ENCODE data around the gene HCRTR1.

HCRTR1 gene

GRCh38 chr1:31648190-31648589, 30.7 kb downstream of the HCRTR1 start:
- Histone ChIP-seq H3K4me3 (ENCODE audit: low read depth in 1 of 2, low read length in 2 of 2) (no peak overlapping the region), H3K9me3 (ENCODE audit: control insufficient read depth in 1 of 2, low read length in 2 of 2) (no peaks in the 10 kb centered on the region), H3K27me3 (ENCODE audit: low read depth, low read length) (no peaks in the 10 kb centered on the region), H3K36me3 (ENCODE audit: control insufficient read depth in 1 of 2, insufficient read depth in 2 of 2, low read length in 2 of 2) (peaks cover 0 to 4% of the 10 kb centered on the region in 2 donors), H3K27ac (ENCODE audit: low read length) (no peak overlapping the region), H3K4me1 (ENCODE audit: control insufficient read depth in 1 of 2, insufficient read depth in 2 of 2, low read length in 2 of 2) (peaks cover 8 to 29% of the 10 kb centered on the region in 2 donors)

- H3K9me3 ChIP-seq (ENCODE audit: control insufficient read depth in 1 of 2, low read length in 2 of 2): no peaks in the 10 kb centered on the region
- peaks cover 3 to 11% of the 10 kb centered on the region in 2 donors for H3K36me3 ChIP-seq (ENCODE audit: control insufficient read depth in 1 of 2, insufficient read depth in 2 of 2, low read length in 2 of 2)
- H3K27me3 ChIP-seq (ENCODE audit: low read depth, low read length): no peaks in the 10 kb centered on the region
- H3K27ac ChIP-seq (ENCODE audit: low read length): no peak overlapping the region
- H3K4me1 ChIP-seq (ENCODE audit: control insufficient read depth in 1 of 2, insufficient read depth in 2 of 2, low read length in 2 of 2): peaks cover 2 to 23% of the 10 kb centered on the region in 2 donors
- no peak overlapping the region for H3K4me3 ChIP-seq (ENCODE audit: low read depth in 1 of 2, low read length in 2 of 2)
Observed at GRCh38 chr1:31648641-31649357, 31.3 kb downstream of the HCRTR1 start.

DNA sequence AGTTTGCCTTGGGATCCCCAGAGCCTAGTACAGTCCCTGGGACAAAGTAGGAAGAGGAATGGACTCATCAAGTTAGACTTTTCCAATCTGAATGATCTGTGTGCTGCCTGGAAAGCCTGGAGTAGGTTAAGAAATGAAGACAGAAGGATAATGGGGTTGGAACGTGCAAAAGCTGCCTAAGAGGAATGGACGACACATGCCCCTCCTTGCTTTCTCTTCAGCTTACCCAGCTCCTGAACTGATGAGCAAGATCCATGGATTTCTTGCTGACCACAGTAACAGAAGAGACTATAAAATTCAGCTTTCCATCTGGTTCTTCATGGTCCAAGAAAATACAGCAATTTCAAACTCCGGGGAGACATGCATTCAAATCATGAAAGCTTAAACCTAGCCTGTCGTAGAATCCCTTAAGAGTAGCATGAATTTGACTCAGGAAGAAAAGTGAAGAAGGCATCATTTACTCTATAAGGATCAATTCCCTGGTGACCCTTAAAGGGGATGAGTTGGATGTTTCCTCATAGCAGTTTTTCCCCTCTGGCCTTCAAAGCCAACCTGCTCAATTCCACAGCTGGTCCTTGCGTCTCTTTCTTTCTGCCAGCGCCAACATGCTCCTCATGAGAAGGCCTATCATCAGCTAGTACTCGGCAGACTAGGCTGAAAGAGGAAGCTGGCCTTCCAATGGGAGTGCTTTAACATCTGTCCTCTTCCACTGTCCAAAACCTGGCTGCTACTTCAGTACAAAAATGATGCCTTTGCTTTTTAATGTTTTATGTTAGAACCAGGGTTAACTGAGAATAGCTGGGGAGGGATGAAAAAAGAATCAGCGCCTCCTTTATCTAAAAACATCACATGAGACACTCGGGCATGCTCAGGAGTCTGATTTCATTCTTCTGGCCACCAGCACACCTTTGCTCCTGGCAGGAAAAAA, 32.9 kb downstream of the HCRTR1 start:
- no peak overlapping the region for H3K27ac ChIP-seq (ENCODE audit: low read length)

DNA sequence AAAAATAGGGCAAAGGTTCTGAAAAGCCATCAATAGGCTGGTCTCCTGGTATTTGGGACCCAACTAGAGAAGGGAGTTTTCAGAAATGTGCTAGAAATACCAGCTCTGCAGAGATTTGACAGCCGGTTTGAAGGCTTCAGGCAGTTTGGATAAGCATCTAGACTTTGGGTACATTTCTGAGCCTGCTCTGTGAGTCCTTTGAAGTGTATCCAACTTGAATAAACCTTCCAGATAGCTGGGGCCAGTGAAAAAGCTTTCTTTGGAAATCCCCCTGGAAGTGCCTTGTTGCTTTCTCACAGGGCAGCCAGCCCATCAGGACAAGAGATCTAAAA, 33.6 kb downstream of the HCRTR1 start:
- Histone ChIP-seq H3K4me1 (ENCODE audit: control insufficient read depth in 1 of 2, insufficient read depth in 2 of 2, low read length in 2 of 2) (peaks cover 0 to 14% of the 10 kb centered on the region in 2 donors), H3K36me3 (ENCODE audit: control insufficient read depth in 1 of 2, insufficient read depth in 2 of 2, low read length in 2 of 2) (peaks cover 3 to 27% of the 10 kb centered on the region in 2 donors), H3K27me3 (ENCODE audit: low read depth, low read length) (no peaks in the 10 kb centered on the region), H3K4me3 (ENCODE audit: low read depth in 1 of 2, low read length in 2 of 2) (no peak overlapping the region), H3K27ac (ENCODE audit: low read length) (no peak overlapping the region), H3K9me3 (ENCODE audit: control insufficient read depth in 1 of 2, low read length in 2 of 2) (no peaks in the 10 kb centered on the region)

More for the DNA sequence above, 32.9 kb downstream of the HCRTR1 start:
- Histone ChIP-seq H3K4me3 (ENCODE audit: low read depth in 1 of 2, low read length in 2 of 2) (no peak overlapping the region), H3K9me3 (ENCODE audit: control insufficient read depth in 1 of 2, low read length in 2 of 2) (no peaks in the 10 kb centered on the region), H3K4me1 (ENCODE audit: control insufficient read depth in 1 of 2, insufficient read depth in 2 of 2, low read length in 2 of 2) (peaks cover 0 to 19% of the 10 kb centered on the region in 2 donors), H3K36me3 (ENCODE audit: control insufficient read depth in 1 of 2, insufficient read depth in 2 of 2, low read length in 2 of 2) (peaks cover 3 to 22% of the 10 kb centered on the region in 2 donors), H3K27me3 (ENCODE audit: low read depth, low read length) (no peaks in the 10 kb centered on the region)

- H3K4me3 ChIP-seq (ENCODE audit: low read depth in 1 of 2, low read length in 2 of 2): no peak overlapping the region
- no peaks in the 10 kb centered on the region for H3K9me3 ChIP-seq (ENCODE audit: control insufficient read depth in 1 of 2, low read length in 2 of 2)
- H3K36me3 ChIP-seq (ENCODE audit: control insufficient read depth in 1 of 2, insufficient read depth in 2 of 2, low read length in 2 of 2): peaks cover 3 to 31% of the 10 kb centered on the region in 2 donors
- peaks cover 0 to 14% of the 10 kb centered on the region in 2 donors for H3K4me1 ChIP-seq (ENCODE audit: control insufficient read depth in 1 of 2, insufficient read depth in 2 of 2, low read length in 2 of 2)
- H3K27me3 ChIP-seq (ENCODE audit: low read depth, low read length): no peaks in the 10 kb centered on the region
- no peak overlapping the region for H3K27ac ChIP-seq (ENCODE audit: low read length)
Observed at GRCh38 chr1:31651766-31652165, 34.3 kb downstream of the HCRTR1 start.

GRCh38 chr1:31652891-31653499, 35.5 kb downstream of the HCRTR1 start:
- no peak overlapping the region for H3K27ac ChIP-seq (ENCODE audit: low read length)
- H3K27me3 ChIP-seq (ENCODE audit: low read depth, low read length): no peaks in the 10 kb centered on the region
- H3K36me3 ChIP-seq (ENCODE audit: control insufficient read depth in 1 of 2, insufficient read depth in 2 of 2, low read length in 2 of 2): peaks cover 3 to 42% of the 10 kb centered on the region in 2 donors
- H3K9me3 ChIP-seq (ENCODE audit: control insufficient read depth in 1 of 2, low read length in 2 of 2): no peaks in the 10 kb centered on the region
- H3K4me1 ChIP-seq (ENCODE audit: control insufficient read depth in 1 of 2, insufficient read depth in 2 of 2, low read length in 2 of 2): peaks cover 0 to 14% of the 10 kb centered on the region in 2 donors
- H3K4me3 ChIP-seq (ENCODE audit: low read depth in 1 of 2, low read length in 2 of 2): no peak overlapping the region

- peaks cover 3 to 48% of the 10 kb centered on the region in 2 donors for H3K36me3 ChIP-seq (ENCODE audit: control insufficient read depth in 1 of 2, insufficient read depth in 2 of 2, low read length in 2 of 2)
- no peak overlapping the region for H3K27ac ChIP-seq (ENCODE audit: low read length)
- H3K4me1 ChIP-seq (ENCODE audit: control insufficient read depth in 1 of 2, insufficient read depth in 2 of 2, low read length in 2 of 2): peaks cover 0 to 14% of the 10 kb centered on the region in 2 donors
- no peak overlapping the region for H3K4me3 ChIP-seq (ENCODE audit: low read depth in 1 of 2, low read length in 2 of 2)
- no peaks in the 10 kb centered on the region for H3K9me3 ChIP-seq (ENCODE audit: control insufficient read depth in 1 of 2, low read length in 2 of 2)
- H3K27me3 ChIP-seq (ENCODE audit: low read depth, low read length): no peaks in the 10 kb centered on the region
Observed at GRCh38 chr1:31653717-31654473, 36.4 kb downstream of the HCRTR1 start.

GRCh38 chr1:31654474-31654776, 36.9 kb downstream of the HCRTR1 start:
- peaks cover 0 to 14% of the 10 kb centered on the region in 2 donors for H3K4me1 ChIP-seq (ENCODE audit: control insufficient read depth in 1 of 2, insufficient read depth in 2 of 2, low read length in 2 of 2)
- no peak overlapping the region for H3K4me3 ChIP-seq (ENCODE audit: low read depth in 1 of 2, low read length in 2 of 2)
- H3K27me3 ChIP-seq (ENCODE audit: low read depth, low read length): no peaks in the 10 kb centered on the region
- no peak overlapping the region for H3K27ac ChIP-seq (ENCODE audit: low read length)
- H3K36me3 ChIP-seq (ENCODE audit: control insufficient read depth in 1 of 2, insufficient read depth in 2 of 2, low read length in 2 of 2): peaks cover 3 to 53% of the 10 kb centered on the region in 2 donors
- no peaks in the 10 kb centered on the region for H3K9me3 ChIP-seq (ENCODE audit: control insufficient read depth in 1 of 2, low read length in 2 of 2)

DNA sequence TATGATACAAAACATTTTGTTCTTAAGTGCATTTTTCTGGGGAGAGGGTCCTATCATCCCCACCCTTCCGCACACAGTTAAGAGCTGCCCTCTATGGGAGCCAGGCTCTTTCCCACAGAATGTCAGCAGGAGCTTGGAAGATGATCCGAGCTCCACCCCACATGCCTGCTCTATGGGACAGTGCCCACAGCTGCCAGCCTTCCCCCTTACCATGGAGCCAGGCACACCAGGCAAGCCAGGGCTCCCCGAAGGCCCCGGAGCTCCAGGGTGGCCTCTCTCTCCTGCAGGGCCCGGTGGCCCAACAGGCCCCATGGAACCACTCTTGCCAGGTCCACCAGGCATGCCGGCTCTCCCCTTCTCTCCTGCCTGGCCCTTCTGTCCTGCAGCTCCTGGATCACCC, 37.6 kb downstream of the HCRTR1 start:
- peaks cover 0 to 14% of the 10 kb centered on the region in 2 donors for H3K4me1 ChIP-seq (ENCODE audit: control insufficient read depth in 1 of 2, insufficient read depth in 2 of 2, low read length in 2 of 2)
- H3K27me3 ChIP-seq (ENCODE audit: low read depth, low read length): no peaks in the 10 kb centered on the region
- no peak overlapping the region for H3K4me3 ChIP-seq (ENCODE audit: low read depth in 1 of 2, low read length in 2 of 2)
- H3K9me3 ChIP-seq (ENCODE audit: control insufficient read depth in 1 of 2, low read length in 2 of 2): no peaks in the 10 kb centered on the region
- H3K36me3 ChIP-seq (ENCODE audit: control insufficient read depth in 1 of 2, insufficient read depth in 2 of 2, low read length in 2 of 2): peaks cover 3 to 60% of the 10 kb centered on the region in 2 donors
- no peak overlapping the region for H3K27ac ChIP-seq (ENCODE audit: low read length)

GRCh38 chr1:31655756-31656155, 38.3 kb downstream of the HCRTR1 start:
- H3K27ac ChIP-seq (ENCODE audit: low read length): no peak overlapping the region
- no peaks in the 10 kb centered on the region for H3K9me3 ChIP-seq (ENCODE audit: control insufficient read depth in 1 of 2, low read length in 2 of 2)
- H3K4me1 ChIP-seq (ENCODE audit: control insufficient read depth in 1 of 2, insufficient read depth in 2 of 2, low read length in 2 of 2): peaks cover 0 to 11% of the 10 kb centered on the region in 2 donors
- peaks cover 3 to 67% of the 10 kb centered on the region in 2 donors for H3K36me3 ChIP-seq (ENCODE audit: control insufficient read depth in 1 of 2, insufficient read depth in 2 of 2, low read length in 2 of 2)
- no peaks in the 10 kb centered on the region for H3K27me3 ChIP-seq (ENCODE audit: low read depth, low read length)
- H3K4me3 ChIP-seq (ENCODE audit: low read depth in 1 of 2, low read length in 2 of 2): no peak overlapping the region
